Prostate gland (tissue), 2 donors: ENCODE results near the gene TRDMT1. TPM values are rescaled to one million over a fixed set of nuclear protein-coding genes. Genes with fewer than 3 reads are reported as not detected.

ENCODE experiments used
- DNase-seq: peaks from one replicate; pipeline ENCODE4 v3.0.0-alpha.2; 2019; ENCODE audit warnings: low spot score
- H3K27ac ChIP-seq, 2 donors: fragments of 200-600 bp; sonication (generic); 2 replicates each; pipeline ENCODE4 v1.5.1; 2017 to 2019
- H3K27me3 ChIP-seq: fragments of 200-600 bp; sonication (generic); replicated peaks from 2 replicates; pipeline ENCODE4 v1.5.1; 2019; ENCODE audit not compliant: insufficient read depth
- H3K36me3 ChIP-seq, 2 donors: fragments of 200-600 bp; sonication (generic); 1 replicate in 1 of 2; 2 replicates in 1 of 2; pipeline versions ENCODE4 v1.5.1 to v1.8.1; 2017 to 2019
- H3K4me1 ChIP-seq: fragments of 200-600 bp; sonication (generic); replicated peaks from 2 replicates; pipeline ENCODE4 v1.5.1; 2019
- H3K4me3 ChIP-seq, 2 donors: fragments of 200-600 bp; sonication (generic); 2 replicates each; pipeline ENCODE4 v1.5.1; 2017 to 2019
- H3K9me3 ChIP-seq: fragments of 200-600 bp; sonication (generic); 2 replicates; pipeline ENCODE4 v1.5.1; 2017
- CTCF ChIP-seq, 4 experiments: fragments of 200-600 bp in 2 of 4; fragments of 450-650 bp in 2 of 4; sonication (generic) in 2 of 4; IDR thresholded peaks; 1 replicate in 3 of 4; 2 replicates in 1 of 4; pipeline ENCODE4 v1.5.1; 2016 to 2019; ENCODE audit warnings: antibody characterized with exemption in 4 of 4, mild to moderate bottlenecking in 2 of 4, moderate library complexity in 2 of 4
- POLR2A ChIP-seq: fragments of 450-650 bp; IDR thresholded peaks from one replicate; pipeline ENCODE4 v1.6.1; 2016; ENCODE audit warnings: antibody characterized with exemption, mild to moderate bottlenecking
- POLR2AphosphoS5 ChIP-seq: sonication (generic); formaldehyde crosslinking; IDR thresholded peaks from one replicate; pipeline ENCODE4 v1.6.1; 2017; ENCODE audit warnings: antibody characterized with exemption
- WGBS: methylation state at CpG from one replicate; pipeline ENCODE4 v1.1.5; 2018; 5-methylcytosine and 5-hydroxymethylcytosine counted together
- intact Hi-C: fragments of 100-400 bp; cut with DNase I; formaldehyde crosslinking; loops from one replicate; pipeline ENCODE4 v1.14.2; 2022
- total RNA-seq, 2 donors: library from RNA; depleted of rRNA; stranded (reverse); fragments of >200 nt; gene quantifications; one replicate each; pipeline ENCODE4 v1.1.0, GENCODE V29; 2016

TRDMT1 gene
- total RNA-seq, 2 donors from 2014 or later = 6.5 to 9.9 TPM

GRCh38 chr10:17210361-17210760 is 8.9 kb upstream of the TRDMT1 start:
- intact Hi-C loops = no loop called here
- H3K27ac ChIP-seq = no peak overlapping the region
- WGBS = 61% methylated on average over 3 of the region's 3 CpGs

GRCh38 chr10:17209881-17210280 is 8.4 kb upstream of the TRDMT1 start:
- TF ChIP-seq POLR2AphosphoS5 (no peak), CTCF (IDR thresholded peaks at IDR 0.05) (no peak), POLR2A (no peak)
- intact Hi-C loops = no loop called here
- Histone ChIP-seq H3K27ac (no peak overlapping the region), H3K27me3 (no peaks in the 10 kb centered on the region), H3K9me3 (no peaks in the 10 kb centered on the region), H3K36me3 (no peaks in the 10 kb centered on the region), H3K4me1 (no peaks in the 10 kb centered on the region), H3K4me3 (no peak overlapping the region)
- 86% methylated on average over 2 of the region's 2 CpGs for WGBS
- no peak for DNase-seq

More at GRCh38 chr10:17210361-17210760, 8.9 kb upstream of the TRDMT1 start:
- no peak overlapping the region for H3K4me3 ChIP-seq
- H3K9me3 ChIP-seq = no peaks in the 10 kb centered on the region
- H3K4me1 ChIP-seq = no peaks in the 10 kb centered on the region
- TF ChIP-seq CTCF (IDR thresholded peaks at IDR 0.05) = no peak
- TF ChIP-seq POLR2A = no peak
- TF ChIP-seq POLR2AphosphoS5 = no peak
- H3K27me3 ChIP-seq = no peaks in the 10 kb centered on the region
- no peaks in the 10 kb centered on the region for H3K36me3 ChIP-seq
- no peak for DNase-seq

GRCh38 chr10:17209302-17209701 is 7.8 kb upstream of the TRDMT1 start:
- no peak overlapping the region for H3K4me3 ChIP-seq
- 62% methylated on average over 1 of the region's 1 CpG for WGBS
- TF ChIP-seq POLR2A (no peak), POLR2AphosphoS5 (no peak), CTCF (IDR thresholded peaks at IDR 0.05) (no peak)
- DNase-seq = no peak
- H3K9me3 ChIP-seq = no peaks in the 10 kb centered on the region
- intact Hi-C loops = no loop called here
- no peaks in the 10 kb centered on the region for H3K27me3 ChIP-seq
- H3K4me1 ChIP-seq = no peaks in the 10 kb centered on the region
- H3K27ac ChIP-seq = no peak overlapping the region
- no peaks in the 10 kb centered on the region for H3K36me3 ChIP-seq

- Histone ChIP-seq H3K36me3 (no peaks in the 10 kb centered on the region), H3K27me3 (no peaks in the 10 kb centered on the region), H3K4me3 (no peak overlapping the region), H3K4me1 (no peaks in the 10 kb centered on the region), H3K27ac (no peak overlapping the region), H3K9me3 (no peaks in the 10 kb centered on the region)
- TF ChIP-seq POLR2AphosphoS5 (no peak), POLR2A (no peak), CTCF (IDR thresholded peaks at IDR 0.05) (no peak)
- DNase-seq = no peak
- intact Hi-C loops = no loop called here
Measured at GRCh38 chr10:17208476-17208875, 7.0 kb upstream of the TRDMT1 start.

GRCh38 chr10:17206210-17206709 is 4.8 kb upstream of the TRDMT1 start:
- Histone ChIP-seq H3K27me3 (no peaks in the 10 kb centered on the region), H3K9me3 (no peaks in the 10 kb centered on the region), H3K4me1 (no peaks in the 10 kb centered on the region), H3K36me3 (no peaks in the 10 kb centered on the region), H3K4me3 (no peak overlapping the region), H3K27ac (no peak overlapping the region)
- TF ChIP-seq POLR2AphosphoS5 (no peak), CTCF (IDR thresholded peaks at IDR 0.05) (no peak), POLR2A (no peak)
- DNase-seq = no peak
- WGBS = 74% methylated on average over 7 of the region's 7 CpGs
- intact Hi-C loops = no loop called here
